Measurements from ENCODE around the gene BUD31.
"Not testable (repeated sequence)": the region's sequence is repeated elsewhere in the genome, so short reads cannot be mapped to it uniquely, and the experiment has no call there.

Gene BUD31

DNA sequence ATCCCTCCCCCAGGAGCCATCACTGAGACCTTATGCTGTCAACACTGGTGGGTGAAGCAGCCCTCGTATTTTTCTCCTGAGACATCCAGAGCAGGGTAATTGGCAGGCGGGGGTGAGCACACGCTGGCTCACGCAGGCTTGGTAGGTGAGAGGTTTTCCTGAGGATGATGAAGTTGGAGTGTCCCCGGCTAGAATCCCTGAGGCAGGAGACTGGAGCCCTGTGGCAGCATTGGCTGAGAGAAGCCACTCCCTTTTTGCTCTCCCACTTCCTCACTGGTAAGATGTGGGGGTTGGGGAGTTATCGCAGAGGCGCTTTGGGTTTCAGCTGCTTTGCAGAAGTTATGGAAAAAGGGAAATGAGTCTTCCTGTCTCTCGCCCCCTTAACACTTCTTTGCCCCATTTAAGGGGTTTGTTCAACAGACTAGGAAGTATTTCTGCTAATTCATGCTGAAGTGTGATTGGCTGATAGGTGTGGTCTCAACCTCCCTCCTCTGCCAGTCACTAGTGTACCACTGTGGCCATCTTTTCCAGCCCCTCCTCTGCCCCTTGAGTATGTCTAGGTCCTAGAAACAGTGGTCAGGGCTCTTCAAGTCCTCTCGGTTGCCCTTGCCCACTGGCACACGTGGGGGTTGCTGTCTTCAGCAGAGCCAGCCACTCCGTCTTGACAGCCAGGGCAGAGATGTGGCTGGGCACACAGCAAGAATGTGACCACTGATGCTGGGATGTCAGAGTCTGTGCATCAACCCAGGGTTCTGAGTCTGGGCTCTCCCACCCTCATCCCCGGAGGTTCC, 28.5 kb upstream of the BUD31 start:
- in situ Hi-C loops (cut with HindIII; ENCODE audit: low sequenced_read_pairs), result no loop called here

DNA sequence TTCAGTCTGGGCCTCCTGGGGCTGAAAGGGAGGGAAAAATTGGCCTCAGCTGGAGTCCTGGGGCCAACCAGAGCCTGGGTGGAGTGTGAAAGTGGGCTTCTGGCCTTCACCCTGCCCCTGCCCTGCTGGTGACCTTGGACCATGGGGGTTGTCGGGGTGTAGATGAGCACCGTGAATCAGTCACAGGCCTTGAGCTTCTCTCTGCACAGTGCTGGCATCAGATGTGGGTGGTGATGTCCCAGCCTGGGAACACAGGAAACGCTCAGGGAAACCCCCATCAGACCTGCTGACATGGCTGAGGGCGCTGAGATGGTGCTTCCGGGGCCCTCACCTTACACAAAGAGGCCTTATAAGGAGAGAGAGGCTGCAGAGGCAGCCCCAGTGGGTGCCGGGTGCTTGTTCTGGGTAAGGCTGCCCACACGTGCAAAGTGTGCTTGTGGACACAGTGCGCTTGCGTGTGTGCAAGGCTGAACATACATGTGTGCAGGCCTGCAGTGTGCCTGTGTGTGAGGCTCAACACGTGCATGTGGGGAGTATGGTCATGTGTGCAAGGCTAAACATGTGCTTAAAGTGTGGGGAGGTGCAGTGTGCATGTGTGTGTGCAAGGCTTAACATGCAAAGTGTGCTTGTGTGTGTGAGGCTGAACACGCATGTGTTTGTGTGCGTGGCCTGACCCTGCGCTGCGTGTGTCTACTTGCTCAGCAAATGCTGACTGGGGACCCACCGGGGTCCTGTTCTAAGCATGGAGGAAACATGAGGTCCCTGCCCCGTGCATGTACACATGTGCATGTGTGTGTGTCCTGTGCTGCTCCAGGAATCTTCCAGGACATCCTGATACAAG, 27.7 kb upstream of the BUD31 start:
- in situ Hi-C loops (cut with HindIII; ENCODE audit: low sequenced_read_pairs), result no loop called here

DNA sequence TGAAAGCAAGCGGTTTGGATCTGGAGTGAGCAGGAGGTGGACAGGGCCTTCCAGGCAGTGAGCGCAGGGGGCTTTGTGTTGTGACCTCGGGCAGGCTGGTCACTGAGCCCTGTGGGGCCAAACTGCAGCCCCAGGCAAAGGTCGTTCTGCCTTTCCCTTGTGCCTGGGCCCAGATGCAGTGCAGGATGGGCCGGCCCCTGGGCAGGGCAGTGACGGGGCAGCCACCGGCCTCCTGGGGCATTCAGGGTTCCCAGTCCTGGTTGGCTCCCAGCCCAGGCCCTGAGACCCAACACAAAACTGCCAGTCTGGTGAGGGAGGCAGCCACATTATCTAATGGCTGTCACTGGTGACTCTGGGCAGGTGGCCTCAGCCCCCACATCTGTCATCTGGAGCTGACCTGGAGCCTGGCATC, 27.1 kb upstream of the BUD31 start:
- in situ Hi-C loops (cut with HindIII; ENCODE audit: low sequenced_read_pairs), result no loop called here

DNA sequence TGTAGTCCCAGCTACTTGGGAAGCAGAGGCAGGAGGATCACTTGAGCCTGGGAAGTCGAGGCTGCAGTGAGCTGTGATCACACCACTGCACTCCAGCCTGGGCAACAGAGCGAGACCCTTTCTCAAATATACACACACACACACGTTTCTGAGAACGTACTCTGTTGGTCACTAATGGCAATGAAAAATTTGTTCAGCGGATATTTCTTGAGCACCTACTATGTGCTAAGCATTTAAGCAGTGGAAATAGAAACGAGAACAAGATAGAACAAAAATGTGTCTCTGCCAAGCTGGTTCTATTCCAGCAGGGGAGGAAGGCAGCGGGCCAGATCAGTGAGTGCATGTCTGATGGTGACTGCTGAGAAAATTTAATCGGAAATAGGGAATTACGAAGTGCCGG, 25.6 kb upstream of the BUD31 start:
- in situ Hi-C loops (cut with HindIII; ENCODE audit: low sequenced_read_pairs), result no loop called here

DNA sequence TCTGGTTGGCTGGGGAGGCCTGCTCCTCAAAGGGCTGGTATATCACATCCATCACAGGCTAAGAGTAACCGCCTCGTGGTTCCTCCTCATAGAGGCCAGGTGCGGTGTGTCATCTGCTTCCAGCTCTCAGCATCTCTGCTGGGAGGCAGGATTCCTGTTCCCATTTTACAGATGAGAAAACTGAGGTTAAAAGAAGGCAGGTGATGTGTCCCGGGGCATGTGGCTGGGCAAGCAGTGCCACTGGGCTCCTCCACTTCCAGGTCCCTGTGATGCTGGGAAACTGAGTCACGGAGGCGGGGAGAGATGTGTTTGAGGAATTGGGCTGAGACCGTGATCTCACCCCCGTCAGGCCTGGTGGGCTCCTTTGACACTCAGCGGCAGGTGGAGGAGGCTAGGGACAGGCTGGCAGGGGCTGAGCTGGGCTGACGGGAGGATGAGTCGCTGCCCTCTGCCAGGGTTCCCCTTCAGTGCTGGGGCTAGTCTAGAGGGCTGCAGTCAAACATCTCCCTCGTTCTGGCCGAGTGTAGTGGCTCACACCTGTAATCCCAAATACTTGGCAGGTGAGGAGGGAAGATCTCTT, 24.9 kb upstream of the BUD31 start:
- in situ Hi-C loops (cut with HindIII; ENCODE audit: low sequenced_read_pairs), result no loop called here

DNA sequence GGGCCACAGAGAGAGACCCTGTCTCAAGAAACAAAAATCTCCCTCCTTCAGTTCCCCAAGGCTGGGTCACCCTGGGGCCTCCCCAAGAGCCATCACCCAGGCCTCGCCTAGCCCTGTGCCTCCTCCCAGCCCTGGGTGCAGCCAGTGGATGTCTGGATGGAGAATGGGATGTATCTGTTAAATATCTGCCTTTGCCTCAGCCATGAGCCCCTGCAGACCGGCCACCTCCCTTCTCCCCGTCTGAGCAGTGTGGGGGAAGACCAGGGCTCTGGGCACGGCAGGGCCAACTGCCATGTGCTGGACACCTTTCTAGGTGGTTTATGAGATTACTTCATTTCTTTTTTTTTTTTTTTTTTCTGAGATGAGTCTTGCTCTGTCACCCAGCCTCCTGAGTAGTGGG, 24.2 kb upstream of the BUD31 start:
- in situ Hi-C loops (cut with HindIII; ENCODE audit: low sequenced_read_pairs), result no loop called here

DNA sequence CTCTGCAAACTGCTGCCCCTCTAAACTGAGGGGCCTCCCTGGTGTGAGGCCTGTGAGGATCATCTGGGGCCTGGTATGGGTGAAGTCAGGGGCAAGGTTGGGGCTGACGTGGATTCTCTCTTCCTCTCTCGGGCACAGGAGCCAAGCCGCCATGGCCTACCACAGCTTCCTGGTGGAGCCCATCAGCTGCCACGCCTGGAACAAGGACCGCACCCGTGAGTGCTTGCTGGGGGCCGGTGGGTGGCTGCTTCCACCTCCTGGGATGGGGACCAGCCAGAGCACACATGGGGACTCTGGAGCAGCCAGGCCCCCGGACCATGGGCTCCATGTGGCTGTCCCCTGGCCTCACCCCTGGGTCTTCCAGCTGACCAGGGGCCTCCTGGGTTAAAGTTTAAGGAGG, 23.2 kb upstream of the BUD31 start:
- in situ Hi-C loops (cut with HindIII; ENCODE audit: low sequenced_read_pairs), result no loop called here

DNA sequence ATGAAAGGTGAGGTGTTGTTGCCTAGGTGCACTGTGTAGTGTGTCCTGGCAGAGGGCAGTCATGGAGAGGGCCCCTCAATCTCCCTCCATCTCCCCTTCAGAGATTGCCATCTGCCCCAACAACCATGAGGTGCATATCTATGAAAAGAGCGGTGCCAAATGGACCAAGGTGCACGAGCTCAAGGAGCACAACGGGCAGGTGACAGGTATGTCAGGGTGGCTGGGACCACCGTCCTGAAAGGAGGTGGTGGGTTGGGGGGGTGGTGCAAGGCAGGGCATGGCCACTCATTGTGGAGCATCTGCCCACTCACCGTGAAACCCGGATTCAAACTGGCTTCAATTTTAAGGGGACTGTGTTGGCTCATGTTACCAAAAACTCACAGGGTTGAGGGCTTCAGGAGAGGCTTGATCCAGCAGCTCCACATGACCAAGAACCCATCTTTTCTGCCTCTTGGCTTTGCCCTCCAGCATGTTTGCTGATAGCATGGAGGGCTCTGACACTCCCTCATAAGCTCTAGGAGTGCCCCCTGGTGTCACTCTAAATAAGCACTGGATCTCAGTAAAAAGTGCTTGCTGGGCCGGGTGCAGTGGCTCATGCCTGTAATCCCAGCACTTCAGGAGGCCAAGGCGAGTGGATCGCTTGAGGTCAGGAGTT, 22.1 kb upstream of the BUD31 start:
- in situ Hi-C loops (cut with HindIII; ENCODE audit: low sequenced_read_pairs), result no loop called here

DNA sequence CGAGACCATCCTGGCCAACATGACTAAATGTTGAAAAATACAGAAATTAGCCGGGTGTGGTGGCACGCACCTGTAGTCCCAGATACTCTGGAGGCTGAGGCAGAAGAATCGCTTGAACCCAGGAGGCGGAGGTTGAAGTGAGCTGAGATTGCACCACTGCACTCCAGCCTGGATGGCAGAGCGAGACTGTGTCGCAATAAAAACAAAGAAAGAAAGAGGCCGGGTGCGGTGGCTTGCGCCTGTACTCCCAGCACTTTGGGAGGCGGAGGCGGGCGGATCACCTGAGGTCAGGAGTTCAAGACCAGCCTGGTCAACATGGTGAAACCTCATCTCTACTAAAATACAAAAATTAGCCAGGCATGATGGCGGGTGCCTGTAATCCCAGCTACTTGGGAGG, 21.5 kb upstream of the BUD31 start:
- in situ Hi-C loops (cut with HindIII; ENCODE audit: low sequenced_read_pairs), result not testable (repeated sequence)

DNA sequence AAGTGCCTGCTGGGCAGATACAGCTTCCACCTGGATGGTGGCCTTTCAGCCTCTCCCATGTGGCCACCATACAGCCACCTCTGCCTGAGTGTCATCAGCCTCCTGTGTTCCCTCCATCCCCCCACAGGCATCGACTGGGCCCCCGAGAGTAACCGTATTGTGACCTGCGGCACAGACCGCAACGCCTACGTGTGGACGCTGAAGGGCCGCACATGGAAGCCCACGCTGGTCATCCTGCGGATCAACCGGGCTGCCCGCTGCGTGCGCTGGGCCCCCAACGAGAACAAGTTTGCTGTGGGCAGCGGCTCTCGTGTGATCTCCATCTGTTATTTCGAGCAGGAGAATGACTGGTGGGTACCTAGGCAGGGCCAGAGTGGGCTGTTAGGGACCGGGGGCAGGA, 20.9 kb upstream of the BUD31 start:
- in situ Hi-C loops (cut with HindIII; ENCODE audit: low sequenced_read_pairs), result no loop called here

DNA sequence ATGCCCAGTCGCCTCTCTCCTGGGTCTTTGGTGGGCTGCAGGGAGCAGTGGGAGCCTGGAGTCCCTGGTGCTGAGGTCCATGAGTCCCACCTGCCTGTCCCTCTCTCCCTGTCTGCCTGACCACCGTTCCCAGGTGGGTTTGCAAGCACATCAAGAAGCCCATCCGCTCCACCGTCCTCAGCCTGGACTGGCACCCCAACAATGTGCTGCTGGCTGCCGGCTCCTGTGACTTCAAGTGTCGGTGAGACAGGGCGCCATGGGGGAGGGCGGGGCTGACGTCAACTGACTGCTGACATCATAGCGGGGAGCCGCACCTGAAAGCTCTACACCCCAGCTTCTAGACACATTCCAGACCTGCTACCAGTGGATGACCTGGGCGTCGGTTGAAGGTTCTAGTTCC, 19.0 kb upstream of the BUD31 start:
- in situ Hi-C loops (cut with HindIII; ENCODE audit: low sequenced_read_pairs), result no loop called here

DNA sequence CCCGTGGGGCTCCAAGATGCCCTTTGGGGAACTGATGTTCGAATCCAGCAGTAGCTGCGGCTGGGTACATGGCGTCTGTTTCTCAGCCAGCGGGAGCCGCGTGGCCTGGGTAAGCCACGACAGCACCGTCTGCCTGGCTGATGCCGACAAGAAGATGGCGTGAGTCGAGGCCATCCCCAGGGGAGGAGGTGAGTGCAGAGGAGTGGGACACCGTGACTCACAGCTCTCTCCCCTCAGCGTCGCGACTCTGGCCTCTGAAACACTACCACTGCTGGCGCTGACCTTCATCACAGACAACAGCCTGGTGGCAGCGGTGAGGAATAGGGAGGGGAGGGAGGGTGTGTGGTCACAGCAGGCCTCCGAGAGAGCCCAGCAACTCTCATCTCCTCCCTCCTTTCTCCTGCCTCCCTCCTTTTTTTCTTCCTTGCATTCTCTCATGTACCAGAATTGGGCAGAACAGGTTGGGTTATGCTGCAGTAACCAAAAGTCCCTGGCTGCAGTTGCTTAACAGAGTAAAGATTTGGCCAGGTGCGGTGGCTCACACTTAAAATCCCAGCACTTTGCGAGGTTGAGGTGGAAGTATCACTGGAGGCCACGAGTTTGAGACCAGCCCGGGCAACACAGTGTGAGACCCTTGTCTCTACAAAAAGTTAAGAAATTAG, 17.7 kb upstream of the BUD31 start:
- in situ Hi-C loops (cut with HindIII; ENCODE audit: low sequenced_read_pairs), result no loop called here

DNA sequence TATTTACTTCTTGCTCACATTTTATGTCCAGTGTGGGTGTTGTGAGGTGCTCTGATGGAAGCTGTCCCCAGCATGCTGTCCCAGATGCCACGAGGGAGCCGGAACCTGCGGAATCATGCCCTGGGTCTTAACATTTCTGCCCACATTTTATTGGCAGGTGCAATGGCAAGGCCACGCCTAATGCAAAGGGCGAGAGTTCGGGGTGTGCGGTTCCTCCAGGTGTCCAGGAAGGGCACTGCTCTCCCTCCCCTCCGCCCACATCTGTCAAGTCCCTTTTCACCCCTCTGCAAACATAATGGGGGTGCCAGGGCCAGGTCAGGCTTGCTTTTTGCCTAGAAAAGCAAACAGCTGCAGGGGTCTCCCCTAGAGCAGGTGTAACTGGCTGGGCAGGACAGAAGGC, 16.7 kb upstream of the BUD31 start:
- in situ Hi-C loops (cut with HindIII; ENCODE audit: low sequenced_read_pairs), result no loop called here

DNA sequence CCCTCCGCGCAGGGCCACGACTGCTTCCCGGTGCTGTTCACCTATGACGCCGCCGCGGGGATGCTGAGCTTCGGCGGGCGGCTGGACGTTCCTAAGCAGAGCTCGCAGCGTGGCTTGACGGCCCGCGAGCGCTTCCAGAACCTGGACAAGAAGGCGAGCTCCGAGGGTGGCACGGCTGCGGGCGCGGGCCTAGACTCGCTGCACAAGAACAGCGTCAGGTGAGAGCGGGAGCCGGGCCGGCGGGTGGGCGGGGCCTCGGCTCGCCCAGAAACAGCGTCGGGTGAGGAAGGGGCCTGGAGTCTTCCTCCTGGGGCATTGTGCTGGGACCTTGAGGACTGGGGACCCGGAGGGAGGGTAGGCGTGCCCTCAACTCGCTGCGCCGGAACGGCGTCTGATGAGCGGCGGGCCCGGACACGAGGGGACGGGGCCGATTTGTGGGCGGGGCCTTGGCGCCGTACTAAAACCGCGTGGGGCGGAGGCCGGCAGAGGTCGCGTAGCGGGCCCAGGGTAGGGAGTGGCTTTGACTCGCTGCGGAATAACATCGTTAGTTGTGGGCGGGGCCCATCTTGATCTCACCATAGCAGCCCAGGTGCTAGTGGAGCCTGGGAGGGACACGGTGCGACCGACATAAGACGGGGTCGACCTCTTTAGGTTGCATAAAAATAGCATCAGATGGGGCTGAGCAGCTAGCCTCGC, 16.0 kb upstream of the BUD31 start:
- in situ Hi-C loops (cut with HindIII; ENCODE audit: low sequenced_read_pairs), result no loop called here

DNA sequence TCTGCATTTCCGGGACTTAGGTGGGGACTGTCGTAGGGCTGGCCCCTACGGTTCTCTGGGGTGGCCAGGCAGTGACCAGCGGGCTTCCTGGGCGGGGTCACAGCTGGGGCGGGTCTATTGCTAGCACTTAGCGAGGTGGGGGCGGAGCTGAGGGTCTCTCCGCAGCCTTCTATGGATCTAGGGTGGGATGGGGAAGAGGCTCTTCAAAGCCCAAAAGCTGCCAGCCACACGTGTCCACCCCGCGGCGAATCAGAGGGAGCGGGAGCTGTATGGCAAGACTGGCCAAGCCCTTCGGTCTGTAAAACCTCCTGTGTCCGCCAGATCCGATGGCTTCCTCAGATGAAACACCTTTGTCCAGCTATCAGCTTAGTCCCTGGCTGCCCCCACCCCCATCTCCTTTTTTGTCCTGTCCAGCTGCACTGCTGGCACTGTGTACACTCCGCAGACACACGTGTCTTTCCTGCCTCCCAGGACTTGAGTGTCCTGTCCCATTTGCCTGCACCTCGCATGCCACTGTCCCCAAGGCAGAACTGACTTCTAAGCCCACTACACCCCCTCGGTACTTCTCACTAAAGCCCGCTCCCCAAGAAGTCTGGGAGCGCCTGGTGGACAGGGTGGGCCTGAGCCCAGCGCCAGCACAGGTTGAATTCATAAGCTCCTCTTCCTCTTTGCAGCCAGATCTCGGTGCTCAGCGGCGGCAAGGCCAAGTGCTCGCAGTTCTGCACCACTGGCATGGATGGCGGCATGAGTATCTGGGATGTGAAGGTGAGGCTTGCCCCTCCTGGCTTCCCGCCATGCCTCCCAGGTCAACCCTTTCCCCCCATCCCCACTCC, 15.2 kb upstream of the BUD31 start:
- in situ Hi-C loops (cut with HindIII; ENCODE audit: low sequenced_read_pairs), result no loop called here

DNA sequence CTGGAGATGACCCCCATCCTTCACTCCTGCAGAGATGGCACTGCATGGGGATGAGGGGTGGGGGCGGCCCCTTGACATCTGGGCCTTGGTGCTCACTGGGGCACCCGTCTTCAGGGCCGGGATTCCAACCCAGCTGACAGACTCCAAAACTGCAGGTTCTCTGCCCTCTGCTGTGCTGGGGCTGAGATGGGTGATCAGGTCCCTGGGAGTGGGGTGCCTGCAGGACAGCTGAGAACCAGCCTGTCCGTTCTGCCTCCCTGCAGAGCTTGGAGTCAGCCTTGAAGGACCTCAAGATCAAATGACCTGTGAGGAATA, 14.6 kb upstream of the BUD31 start:
- in situ Hi-C loops (cut with HindIII; ENCODE audit: low sequenced_read_pairs), result no loop called here

DNA sequence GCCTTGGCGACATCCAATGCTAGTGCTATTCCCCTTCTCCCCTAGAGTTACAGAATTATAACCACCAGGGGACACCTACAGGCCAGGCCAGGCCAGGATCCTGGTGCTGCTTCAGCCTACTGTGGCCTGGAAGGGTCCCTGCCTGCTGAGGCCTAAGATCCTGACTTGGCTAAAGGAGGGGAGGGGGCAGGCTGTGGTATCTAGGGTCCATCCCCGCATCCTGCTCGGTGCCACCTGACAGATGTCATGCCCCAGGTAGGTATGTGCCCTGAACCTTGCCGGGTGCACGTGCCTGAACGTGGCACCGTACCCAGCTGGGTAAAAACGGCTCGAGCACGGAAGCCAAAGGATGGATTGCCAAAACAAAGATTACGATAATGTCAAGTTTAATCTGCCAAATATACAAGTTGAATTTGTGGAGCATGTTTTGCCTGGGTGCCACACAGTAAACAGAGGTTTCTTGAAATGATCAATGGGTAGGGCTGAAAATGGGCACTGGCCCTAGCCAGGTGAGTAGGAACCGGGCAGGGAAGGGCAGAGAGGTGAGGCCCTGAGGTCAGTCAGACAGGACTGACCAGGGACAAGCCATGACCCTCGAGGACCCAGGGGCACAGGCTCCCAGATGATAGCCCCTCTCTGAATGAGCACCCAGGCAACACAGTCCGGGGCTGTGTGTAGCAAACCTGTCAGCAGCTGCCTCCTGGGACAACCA, 13.0 kb upstream of the BUD31 start:
- in situ Hi-C loops (cut with HindIII; ENCODE audit: low sequenced_read_pairs), result no loop called here

DNA sequence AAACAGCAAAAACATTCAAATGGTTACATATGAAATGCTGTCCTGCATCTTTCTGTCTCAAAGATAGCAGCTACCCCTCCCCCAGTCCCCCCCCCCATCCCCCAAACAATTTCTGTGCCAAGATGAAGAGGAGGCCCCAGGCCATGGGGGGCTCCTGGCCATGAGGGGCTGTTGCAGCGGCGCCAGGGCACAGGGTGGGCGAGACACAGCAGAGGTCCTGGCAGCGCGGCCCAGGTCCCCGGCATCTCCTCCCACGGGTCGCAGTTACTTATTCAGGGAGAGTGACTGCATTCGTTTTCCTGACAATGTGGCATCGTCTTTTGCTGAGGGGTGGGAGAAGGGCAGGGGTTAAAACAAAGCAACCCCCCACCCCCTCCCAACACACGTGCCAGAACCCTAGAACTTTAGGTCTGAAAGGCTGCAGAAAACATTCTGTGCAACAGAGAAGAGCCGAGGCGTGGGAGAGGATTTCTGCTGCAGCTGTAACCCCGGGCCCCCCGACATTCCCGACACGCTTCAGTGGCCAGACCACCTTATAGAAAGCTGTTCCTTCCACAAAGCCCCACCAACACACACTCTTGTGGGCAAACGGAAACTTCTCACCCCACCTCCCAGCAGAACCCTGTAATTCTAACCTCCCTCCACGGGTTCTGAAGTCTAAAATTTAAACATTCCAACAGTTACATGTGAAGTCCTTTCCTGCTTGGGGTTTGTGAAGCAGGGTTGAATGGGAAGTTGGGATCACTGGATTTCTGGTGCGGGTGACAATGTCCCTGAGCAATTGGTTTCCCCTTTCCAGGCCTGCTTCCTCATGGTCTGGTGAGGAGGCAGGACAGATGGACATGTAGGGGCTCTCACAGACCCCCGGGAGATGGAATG, 12.1 kb upstream of the BUD31 start:
- in situ Hi-C loops (cut with HindIII; ENCODE audit: low sequenced_read_pairs), result no loop called here

Measured in DLD1 (cell line).